ENCODE data around the gene GNAI3. TPM values are rescaled to one million over a fixed set of nuclear protein-coding genes. Genes with fewer than 3 reads are reported as not detected.

GNAI3 gene
- total and polyA plus RNA-seq, 2 of the 13 experiments (the other 11 are each of a cell fraction or from before 2014, with no cell fraction given) = 4.3 to 9.0 TPM

- TF ChIP-seq ZMYM4 (CRISPR knock-in tag; IDR thresholded peaks at IDR 0.05) (0 out of 2 replicates have a peak, but pooled peaks have one; percentile 44), SAP130 (CRISPR knock-in tag; IDR thresholded peaks at IDR 0.05; ENCODE audit: low read depth) (peak; percentile 53; the same call in 1 of the 2 replicates), ISL2 (CRISPR knock-in tag; IDR thresholded peaks at IDR 0.05) (peak; percentile 14; the same call in 1 of the 2 replicates), HDAC2 (CRISPR knock-in tag; IDR thresholded peaks at IDR 0.05) (0 out of 2 replicates have a peak, but pooled peaks have one; percentile 36), TBX2 (CRISPR knock-in tag; IDR thresholded peaks at IDR 0.05; ENCODE audit: borderline replicate concordance) (peak; percentile 18; the same call in 1 of the 2 replicates), THAP11 (CRISPR knock-in tag; IDR thresholded peaks at IDR 0.05) (no peak), MIER3 (CRISPR knock-in tag; IDR thresholded peaks at IDR 0.05; ENCODE audit: borderline replicate concordance) (0 out of 2 replicates have a peak, but pooled peaks have one; percentile 21), RFXAP (CRISPR knock-in tag; IDR thresholded peaks at IDR 0.05; ENCODE audit: borderline replicate concordance) (0 out of 2 replicates have a peak, but pooled peaks have one; percentile 33), ZNF740 (CRISPR knock-in tag; IDR thresholded peaks at IDR 0.05) (0 out of 2 replicates have a peak, but pooled peaks have one; percentile 45), EEA1 (CRISPR knock-in tag; IDR thresholded peaks at IDR 0.05; ENCODE audit: borderline replicate concordance) (peak; percentile 34; the same call in 1 of the 2 replicates), KDM3A (CRISPR knock-in tag; IDR thresholded peaks at IDR 0.05; ENCODE audit: low read depth) (0 out of 2 replicates have a peak, but pooled peaks have one; percentile 21), CHD2 (IDR thresholded peaks at IDR 0.05; ENCODE audit: low read depth, low read length) (0 out of 2 replicates have a peak, but pooled peaks have one; percentile 8), ZNF878 (CRISPR knock-in tag; IDR thresholded peaks at IDR 0.05) (no peak), MTA1 (CRISPR knock-in tag; IDR thresholded peaks at IDR 0.05; ENCODE audit: borderline replicate concordance) (0 out of 2 replicates have a peak, but pooled peaks have one; percentile 17), HOXA7 (CRISPR knock-in tag; IDR thresholded peaks at IDR 0.05) (no peak), FOXC1 (CRISPR knock-in tag; IDR thresholded peaks at IDR 0.05; ENCODE audit: borderline replicate concordance) (peak; percentile 59; the same call in 1 of the 2 replicates), POGZ (CRISPR knock-in tag; IDR thresholded peaks at IDR 0.05) (0 out of 2 replicates have a peak, but pooled peaks have one; percentile 21)
- TF ChIP-seq, protein P1, sequence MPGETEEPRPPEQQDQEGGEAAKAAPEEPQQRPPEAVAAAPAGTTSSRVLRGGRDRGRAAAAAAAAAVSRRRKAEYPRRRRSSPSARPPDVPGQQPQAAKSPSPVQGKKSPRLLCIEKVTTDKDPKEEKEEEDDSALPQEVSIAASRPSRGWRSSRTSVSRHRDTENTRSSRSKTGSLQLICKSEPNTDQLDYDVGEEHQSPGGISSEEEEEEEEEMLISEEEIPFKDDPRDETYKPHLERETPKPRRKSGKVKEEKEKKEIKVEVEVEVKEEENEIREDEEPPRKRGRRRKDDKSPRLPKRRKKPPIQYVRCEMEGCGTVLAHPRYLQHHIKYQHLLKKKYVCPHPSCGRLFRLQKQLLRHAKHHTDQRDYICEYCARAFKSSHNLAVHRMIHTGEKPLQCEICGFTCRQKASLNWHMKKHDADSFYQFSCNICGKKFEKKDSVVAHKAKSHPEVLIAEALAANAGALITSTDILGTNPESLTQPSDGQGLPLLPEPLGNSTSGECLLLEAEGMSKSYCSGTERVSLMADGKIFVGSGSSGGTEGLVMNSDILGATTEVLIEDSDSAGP (CRISPR knock-in tag; IDR thresholded peaks at IDR 0.05; ENCODE audit: borderline replicate concordance) = peak; percentile 35; the same call in 1 of the 2 replicates
- TF ChIP-seq, protein P2, sequence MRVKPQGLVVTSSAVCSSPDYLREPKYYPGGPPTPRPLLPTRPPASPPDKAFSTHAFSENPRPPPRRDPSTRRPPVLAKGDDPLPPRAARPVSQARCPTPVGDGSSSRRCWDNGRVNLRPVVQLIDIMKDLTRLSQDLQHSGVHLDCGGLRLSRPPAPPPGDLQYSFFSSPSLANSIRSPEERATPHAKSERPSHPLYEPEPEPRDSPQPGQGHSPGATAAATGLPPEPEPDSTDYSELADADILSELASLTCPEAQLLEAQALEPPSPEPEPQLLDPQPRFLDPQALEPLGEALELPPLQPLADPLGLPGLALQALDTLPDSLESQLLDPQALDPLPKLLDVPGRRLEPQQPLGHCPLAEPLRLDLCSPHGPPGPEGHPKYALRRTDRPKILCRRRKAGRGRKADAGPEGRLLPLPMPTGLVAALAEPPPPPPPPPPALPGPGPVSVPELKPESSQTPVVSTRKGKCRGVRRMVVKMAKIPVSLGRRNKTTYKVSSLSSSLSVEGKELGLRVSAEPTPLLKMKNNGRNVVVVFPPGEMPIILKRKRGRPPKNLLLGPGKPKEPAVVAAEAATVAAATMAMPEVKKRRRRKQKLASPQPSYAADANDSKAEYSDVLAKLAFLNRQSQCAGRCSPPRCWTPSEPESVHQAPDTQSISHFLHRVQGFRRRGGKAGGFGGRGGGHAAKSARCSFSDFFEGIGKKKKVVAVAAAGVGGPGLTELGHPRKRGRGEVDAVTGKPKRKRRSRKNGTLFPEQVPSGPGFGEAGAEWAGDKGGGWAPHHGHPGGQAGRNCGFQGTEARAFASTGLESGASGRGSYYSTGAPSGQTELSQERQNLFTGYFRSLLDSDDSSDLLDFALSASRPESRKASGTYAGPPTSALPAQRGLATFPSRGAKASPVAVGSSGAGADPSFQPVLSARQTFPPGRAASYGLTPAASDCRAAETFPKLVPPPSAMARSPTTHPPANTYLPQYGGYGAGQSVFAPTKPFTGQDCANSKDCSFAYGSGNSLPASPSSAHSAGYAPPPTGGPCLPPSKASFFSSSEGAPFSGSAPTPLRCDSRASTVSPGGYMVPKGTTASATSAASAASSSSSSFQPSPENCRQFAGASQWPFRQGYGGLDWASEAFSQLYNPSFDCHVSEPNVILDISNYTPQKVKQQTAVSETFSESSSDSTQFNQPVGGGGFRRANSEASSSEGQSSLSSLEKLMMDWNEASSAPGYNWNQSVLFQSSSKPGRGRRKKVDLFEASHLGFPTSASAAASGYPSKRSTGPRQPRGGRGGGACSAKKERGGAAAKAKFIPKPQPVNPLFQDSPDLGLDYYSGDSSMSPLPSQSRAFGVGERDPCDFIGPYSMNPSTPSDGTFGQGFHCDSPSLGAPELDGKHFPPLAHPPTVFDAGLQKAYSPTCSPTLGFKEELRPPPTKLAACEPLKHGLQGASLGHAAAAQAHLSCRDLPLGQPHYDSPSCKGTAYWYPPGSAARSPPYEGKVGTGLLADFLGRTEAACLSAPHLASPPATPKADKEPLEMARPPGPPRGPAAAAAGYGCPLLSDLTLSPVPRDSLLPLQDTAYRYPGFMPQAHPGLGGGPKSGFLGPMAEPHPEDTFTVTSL (CRISPR knock-in tag; IDR thresholded peaks at IDR 0.05; ENCODE audit: borderline replicate concordance) = no peak
- TF ChIP-seq, protein P3, sequence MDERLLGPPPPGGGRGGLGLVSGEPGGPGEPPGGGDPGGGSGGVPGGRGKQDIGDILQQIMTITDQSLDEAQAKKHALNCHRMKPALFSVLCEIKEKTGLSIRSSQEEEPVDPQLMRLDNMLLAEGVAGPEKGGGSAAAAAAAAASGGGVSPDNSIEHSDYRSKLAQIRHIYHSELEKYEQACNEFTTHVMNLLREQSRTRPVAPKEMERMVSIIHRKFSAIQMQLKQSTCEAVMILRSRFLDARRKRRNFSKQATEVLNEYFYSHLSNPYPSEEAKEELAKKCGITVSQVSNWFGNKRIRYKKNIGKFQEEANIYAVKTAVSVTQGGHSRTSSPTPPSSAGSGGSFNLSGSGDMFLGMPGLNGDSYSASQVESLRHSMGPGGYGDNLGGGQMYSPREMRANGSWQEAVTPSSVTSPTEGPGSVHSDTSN (CRISPR knock-in tag; IDR thresholded peaks at IDR 0.05) = no peak
Observed at GRCh38 chr1:109643385-109644230, 95.2 kb downstream of the GNAI3 start (continued).
